ENCODE data around the gene C7orf57. TPM values are rescaled to one million over a fixed set of nuclear protein-coding genes. Genes with fewer than 3 reads are reported as not detected.

The C7orf57 gene
- total RNA-seq, 1 experiment from 2014 or later = 0.15 TPM

DNA sequence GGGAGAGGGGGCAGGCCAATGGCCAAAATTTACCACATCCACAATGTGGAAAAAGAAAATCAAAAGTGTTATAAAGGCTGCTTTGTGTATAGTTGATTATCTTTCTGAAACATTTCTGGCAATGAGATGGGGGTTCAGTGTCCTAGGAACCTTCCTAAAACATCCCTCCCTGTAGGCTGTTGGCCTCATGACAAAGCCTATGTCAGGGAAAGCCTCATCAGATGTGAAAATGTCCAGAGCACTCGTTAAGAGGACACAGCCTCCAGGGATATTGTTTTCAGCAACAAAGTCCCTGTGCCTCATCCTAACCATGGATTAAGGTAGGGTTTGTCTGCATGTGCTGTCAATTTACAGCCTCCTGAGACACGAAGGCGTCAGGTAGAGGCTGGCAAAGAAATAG is 23.4 kb upstream of the C7orf57 start:
- no TSS peak for BruUV-seq (replicated peaks)
- intact Hi-C loops (cut with micrococcal nuclease) = no loop called here
- RAD21 ChIA-PET (ENCODE audit: low non-redundant PET in 1 of 2, low total read pairs in 2 of 2, uncharacterized antibody in 2 of 2, unreplicated experiment in 2 of 2) = no interaction called here

More for the DNA sequence above, 23.4 kb upstream of the C7orf57 start:
- H3K9me3 ChIP-seq (ENCODE audit: control insufficient read depth in 1 of 2, insufficient read depth in 1 of 2, low read depth in 1 of 2, low read length in 2 of 2) = no peaks in the 10 kb centered on the region
- no peaks in the 10 kb centered on the region for H3K27me3 ChIP-seq (ENCODE audit: insufficient read depth, low read length)
- H2AFZ ChIP-seq (ENCODE audit: low read depth, low read length, poor library complexity, severe bottlenecking) = no peak overlapping the region
- H3K79me2 ChIP-seq (ENCODE audit: insufficient read depth, low read length) = no peaks in the 10 kb centered on the region
- H3K27ac ChIP-seq (ENCODE audit: low read depth, low read length) = no peak overlapping the region
- no peak overlapping the region for H3K9ac ChIP-seq (ENCODE audit: low read length)
- H4K20me1 ChIP-seq (ENCODE audit: insufficient read depth) = no peaks in the 10 kb centered on the region
- no peak overlapping the region for H3K4me3 ChIP-seq (replicated peaks in 1 of 2; ENCODE audit: low read depth in 1 of 2, low read length in 2 of 2)
- no peak for ATAC-seq
- CTCF ChIA-PET = no interaction called here
- DNase-seq (ENCODE audit: low read depth, low spot score) = no peak
- H3K4me2 ChIP-seq (ENCODE audit: low read length) = no peak overlapping the region
- POLR2A ChIA-PET = no interaction called here
- H3K9me2 ChIP-seq (ENCODE audit: insufficient read depth) = no peaks in the 10 kb centered on the region
- H3K4me1 ChIP-seq (ENCODE audit: control insufficient read depth in 1 of 2, insufficient read depth in 2 of 2, low read length in 2 of 2) = no peaks in the 10 kb centered on the region
- no peaks in the 10 kb centered on the region for H3K36me3 ChIP-seq (ENCODE audit: control insufficient read depth in 1 of 2, insufficient read depth in 2 of 2, low read length in 2 of 2)
- TF ChIP-seq TCF7L2 (IDR thresholded peaks at IDR 0.05; ENCODE audit: borderline replicate concordance, extremely low read depth, insufficient read depth, insufficient read length) (no peak), ZNF274 (IDR thresholded peaks at IDR 0.05; ENCODE audit: low read depth, low read length) (no peak), ZBTB33 (IDR thresholded peaks at IDR 0.05; ENCODE audit: extremely low read depth, insufficient replicate concordance, low read length) (no peak), RAD21 (IDR thresholded peaks at IDR 0.05; ENCODE audit: low read depth) (no peak), EZH2 (IDR thresholded peaks at IDR 0.05) (no peak), ZFX (IDR thresholded peaks at IDR 0.05) (no peak)
- TF ChIP-seq, protein P1, sequence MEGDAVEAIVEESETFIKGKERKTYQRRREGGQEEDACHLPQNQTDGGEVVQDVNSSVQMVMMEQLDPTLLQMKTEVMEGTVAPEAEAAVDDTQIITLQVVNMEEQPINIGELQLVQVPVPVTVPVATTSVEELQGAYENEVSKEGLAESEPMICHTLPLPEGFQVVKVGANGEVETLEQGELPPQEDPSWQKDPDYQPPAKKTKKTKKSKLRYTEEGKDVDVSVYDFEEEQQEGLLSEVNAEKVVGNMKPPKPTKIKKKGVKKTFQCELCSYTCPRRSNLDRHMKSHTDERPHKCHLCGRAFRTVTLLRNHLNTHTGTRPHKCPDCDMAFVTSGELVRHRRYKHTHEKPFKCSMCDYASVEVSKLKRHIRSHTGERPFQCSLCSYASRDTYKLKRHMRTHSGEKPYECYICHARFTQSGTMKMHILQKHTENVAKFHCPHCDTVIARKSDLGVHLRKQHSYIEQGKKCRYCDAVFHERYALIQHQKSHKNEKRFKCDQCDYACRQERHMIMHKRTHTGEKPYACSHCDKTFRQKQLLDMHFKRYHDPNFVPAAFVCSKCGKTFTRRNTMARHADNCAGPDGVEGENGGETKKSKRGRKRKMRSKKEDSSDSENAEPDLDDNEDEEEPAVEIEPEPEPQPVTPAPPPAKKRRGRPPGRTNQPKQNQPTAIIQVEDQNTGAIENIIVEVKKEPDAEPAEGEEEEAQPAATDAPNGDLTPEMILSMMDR (IDR thresholded peaks at IDR 0.05 in 2 of 3, conservative IDR thresholded peaks at IDR 0.05 in 1 of 3; ENCODE audit: borderline replicate concordance in 1 of 3, insufficient read depth in 1 of 3, low read depth in 2 of 3, low read length in 2 of 3) = no peak

All from HCT116 (cell line).